ENCODE measurements around the gene TEK.

TEK gene

DNA sequence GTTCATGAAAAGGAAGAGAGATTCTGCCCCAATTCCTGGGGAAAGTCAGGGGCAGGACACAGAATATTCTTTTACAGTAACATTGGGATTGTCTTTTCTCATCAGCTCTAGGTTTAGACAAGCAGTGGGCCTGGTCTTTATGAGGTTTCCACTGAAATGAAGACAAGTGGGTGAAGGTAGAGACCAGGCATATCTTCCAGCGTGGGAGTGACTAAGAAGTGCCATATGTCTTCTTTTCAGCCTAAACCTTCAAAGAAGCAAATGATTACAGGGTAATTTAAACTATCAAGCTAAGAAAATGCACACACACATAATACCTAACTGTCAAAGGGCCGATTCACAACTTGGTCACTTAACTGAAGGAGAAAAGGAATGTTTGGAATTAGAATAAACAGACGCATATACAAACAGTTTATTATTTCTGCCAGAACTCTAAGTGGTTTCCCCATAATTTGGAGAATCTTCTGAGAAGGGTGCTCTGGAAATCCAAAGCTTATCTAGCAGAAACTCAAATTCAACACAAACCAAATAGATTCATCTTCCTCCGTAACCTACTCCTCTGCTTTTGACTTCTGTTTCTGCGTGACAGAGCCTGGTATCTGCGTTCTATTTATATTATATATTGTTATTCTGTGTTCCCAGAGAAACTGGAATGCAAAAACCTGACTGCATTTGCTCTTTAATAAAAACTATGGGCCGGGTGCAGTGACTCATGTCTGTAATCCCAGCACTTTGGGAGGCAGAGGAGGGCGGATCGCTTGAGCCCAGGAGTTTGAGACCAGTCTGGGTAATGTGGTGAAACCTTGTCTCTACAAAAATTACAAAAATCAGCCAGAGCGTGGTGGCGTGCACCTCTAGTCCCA, 22.0 kb upstream of the TEK start:
- no peak overlapping the region for H2AFZ ChIP-seq (ENCODE audit: low read length)
- H3K9ac ChIP-seq (ENCODE audit: low read depth, low read length, poor library complexity, severe bottlenecking): no peak overlapping the region
- no peaks in the 10 kb centered on the region for H3K4me1 ChIP-seq (ENCODE audit: insufficient read depth, low read length, poor library complexity, severe bottlenecking)
- no peak overlapping the region for H3K4me3 ChIP-seq (ENCODE audit: low read length, poor library complexity, severe bottlenecking)
- no peaks in the 10 kb centered on the region for H3K36me3 ChIP-seq (ENCODE audit: insufficient read depth, low read length)
- H3K79me2 ChIP-seq (ENCODE audit: insufficient read depth, low read length): no peaks in the 10 kb centered on the region
- no peak overlapping the region for H3K4me2 ChIP-seq (ENCODE audit: low read depth, low read length, poor library complexity, severe bottlenecking)
- no peaks in the 10 kb centered on the region for H3F3A ChIP-seq (ENCODE audit: low read depth)
- TF ChIP-seq EZH2phosphoT487 (IDR thresholded peaks at IDR 0.05; ENCODE audit: borderline replicate concordance): no peak
- TF ChIP-seq, protein P1, sequence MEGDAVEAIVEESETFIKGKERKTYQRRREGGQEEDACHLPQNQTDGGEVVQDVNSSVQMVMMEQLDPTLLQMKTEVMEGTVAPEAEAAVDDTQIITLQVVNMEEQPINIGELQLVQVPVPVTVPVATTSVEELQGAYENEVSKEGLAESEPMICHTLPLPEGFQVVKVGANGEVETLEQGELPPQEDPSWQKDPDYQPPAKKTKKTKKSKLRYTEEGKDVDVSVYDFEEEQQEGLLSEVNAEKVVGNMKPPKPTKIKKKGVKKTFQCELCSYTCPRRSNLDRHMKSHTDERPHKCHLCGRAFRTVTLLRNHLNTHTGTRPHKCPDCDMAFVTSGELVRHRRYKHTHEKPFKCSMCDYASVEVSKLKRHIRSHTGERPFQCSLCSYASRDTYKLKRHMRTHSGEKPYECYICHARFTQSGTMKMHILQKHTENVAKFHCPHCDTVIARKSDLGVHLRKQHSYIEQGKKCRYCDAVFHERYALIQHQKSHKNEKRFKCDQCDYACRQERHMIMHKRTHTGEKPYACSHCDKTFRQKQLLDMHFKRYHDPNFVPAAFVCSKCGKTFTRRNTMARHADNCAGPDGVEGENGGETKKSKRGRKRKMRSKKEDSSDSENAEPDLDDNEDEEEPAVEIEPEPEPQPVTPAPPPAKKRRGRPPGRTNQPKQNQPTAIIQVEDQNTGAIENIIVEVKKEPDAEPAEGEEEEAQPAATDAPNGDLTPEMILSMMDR (conservative IDR thresholded peaks at IDR 0.05; ENCODE audit: low read length): no peak
- no peaks in the 10 kb centered on the region for H3K9me2 ChIP-seq (replicated peaks; ENCODE audit: low read depth, low read length)
- no peaks in the 10 kb centered on the region for H4K20me1 ChIP-seq (ENCODE audit: insufficient read depth, low read length, poor library complexity, severe bottlenecking)
- H3K9me3 ChIP-seq (ENCODE audit: insufficient read depth, low read depth, low read length): no peaks in the 10 kb centered on the region
- H3K27me3 ChIP-seq (ENCODE audit: insufficient read depth, low read length, poor library complexity, severe bottlenecking): no peaks in the 10 kb centered on the region

DNA sequence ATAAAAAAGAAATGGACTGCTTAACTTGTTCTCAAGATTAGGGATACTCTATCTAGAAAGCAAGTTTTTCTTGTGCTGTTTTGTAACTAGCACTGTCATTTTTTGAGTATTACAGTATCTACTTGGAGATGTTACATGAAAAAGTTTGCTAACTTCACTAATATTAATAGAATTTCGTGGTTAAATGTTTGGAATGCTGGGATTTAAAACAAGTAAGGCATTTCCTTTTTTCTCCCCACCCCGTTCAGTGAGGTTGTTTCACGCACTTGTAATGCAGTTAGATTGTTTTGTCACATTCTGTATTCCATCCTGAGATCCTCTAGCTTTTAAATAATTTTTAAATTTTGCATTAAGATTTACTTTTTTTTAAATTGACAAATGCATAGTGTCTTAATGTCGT, 20.0 kb upstream of the TEK start:
- no peaks in the 10 kb centered on the region for H3K9me2 ChIP-seq (replicated peaks; ENCODE audit: low read depth, low read length)
- no peak overlapping the region for H3K4me2 ChIP-seq (ENCODE audit: low read depth, low read length, poor library complexity, severe bottlenecking)
- H3K4me1 ChIP-seq (ENCODE audit: insufficient read depth, low read length, poor library complexity, severe bottlenecking): no peaks in the 10 kb centered on the region
- no peaks in the 10 kb centered on the region for H3K36me3 ChIP-seq (ENCODE audit: insufficient read depth, low read length)
- no peak overlapping the region for H3K9ac ChIP-seq (ENCODE audit: low read depth, low read length, poor library complexity, severe bottlenecking)
- H2AFZ ChIP-seq (ENCODE audit: low read length): no peak overlapping the region
- H3K79me2 ChIP-seq (ENCODE audit: insufficient read depth, low read length): no peaks in the 10 kb centered on the region
- no peaks in the 10 kb centered on the region for H3K9me3 ChIP-seq (ENCODE audit: insufficient read depth, low read depth, low read length)
- no peak for TF ChIP-seq EZH2phosphoT487 (IDR thresholded peaks at IDR 0.05; ENCODE audit: borderline replicate concordance)
- TF ChIP-seq, protein P1 (conservative IDR thresholded peaks at IDR 0.05; ENCODE audit: low read length): no peak
- no peak overlapping the region for H3K4me3 ChIP-seq (ENCODE audit: low read length, poor library complexity, severe bottlenecking)
- no peaks in the 10 kb centered on the region for H3K27me3 ChIP-seq (ENCODE audit: insufficient read depth, low read length, poor library complexity, severe bottlenecking)
- no peaks in the 10 kb centered on the region for H3F3A ChIP-seq (ENCODE audit: low read depth)
- no peaks in the 10 kb centered on the region for H4K20me1 ChIP-seq (ENCODE audit: insufficient read depth, low read length, poor library complexity, severe bottlenecking)

DNA sequence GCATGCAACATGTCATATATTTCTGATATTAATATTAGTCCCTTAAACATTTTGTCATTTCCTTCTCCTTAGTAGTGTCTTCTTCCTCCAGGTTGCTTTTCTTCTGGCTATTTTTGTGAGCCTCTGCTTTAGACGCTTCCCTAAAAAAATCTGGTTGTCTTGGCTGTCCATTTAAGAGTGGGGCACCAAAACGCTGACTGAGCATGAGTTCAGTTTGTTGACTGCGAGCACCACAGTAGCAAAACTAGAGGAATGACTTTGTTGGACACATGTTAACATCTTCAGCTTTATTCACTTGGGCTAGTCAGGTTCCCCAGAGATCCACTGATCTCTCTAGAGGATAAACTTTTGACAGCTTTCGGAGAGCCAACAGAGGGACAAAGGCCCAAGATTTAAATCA, 19.3 kb upstream of the TEK start:
- H3K36me3 ChIP-seq (ENCODE audit: insufficient read depth, low read length): no peaks in the 10 kb centered on the region
- H3K4me3 ChIP-seq (ENCODE audit: low read length, poor library complexity, severe bottlenecking): no peak overlapping the region
- TF ChIP-seq, protein P1 (conservative IDR thresholded peaks at IDR 0.05; ENCODE audit: low read length): no peak
- no peak for TF ChIP-seq EZH2phosphoT487 (IDR thresholded peaks at IDR 0.05; ENCODE audit: borderline replicate concordance)
- H3K4me1 ChIP-seq (ENCODE audit: insufficient read depth, low read length, poor library complexity, severe bottlenecking): no peaks in the 10 kb centered on the region
- H3K9me2 ChIP-seq (replicated peaks; ENCODE audit: low read depth, low read length): no peaks in the 10 kb centered on the region
- no peaks in the 10 kb centered on the region for H4K20me1 ChIP-seq (ENCODE audit: insufficient read depth, low read length, poor library complexity, severe bottlenecking)
- H3K79me2 ChIP-seq (ENCODE audit: insufficient read depth, low read length): no peaks in the 10 kb centered on the region
- no peak overlapping the region for H2AFZ ChIP-seq (ENCODE audit: low read length)
- H3F3A ChIP-seq (ENCODE audit: low read depth): no peaks in the 10 kb centered on the region
- no peaks in the 10 kb centered on the region for H3K27me3 ChIP-seq (ENCODE audit: insufficient read depth, low read length, poor library complexity, severe bottlenecking)
- no peaks in the 10 kb centered on the region for H3K9me3 ChIP-seq (ENCODE audit: insufficient read depth, low read depth, low read length)
- no peak overlapping the region for H3K4me2 ChIP-seq (ENCODE audit: low read depth, low read length, poor library complexity, severe bottlenecking)
- no peak overlapping the region for H3K9ac ChIP-seq (ENCODE audit: low read depth, low read length, poor library complexity, severe bottlenecking)

Measured in Loucy (cell line).